Activated CD4-positive, alpha-beta T cell treated with anti-CD3 and anti-CD28 coated beads, Interleukin-2, amount 10 ng/mL, durations not matched to agents 7 days and 5 days (primary cell): ENCODE results near the gene GDI2. TPM values are rescaled to one million over a fixed set of nuclear protein-coding genes. Genes with fewer than 3 reads are reported as not detected.
A peak's percentile ranks its signal among the peaks of the same experiment; 100 is the strongest.

ENCODE experiments used
- CTCF ChIA-PET: fragments of 350-600 bp; sonication (Branson Sonifier 250); formaldehyde crosslinking; loops from one replicate; lab custom pipeline; 2021; ENCODE audit warnings: antibody characterized with exemption; lab: Charles Lee
- POLR2A ChIA-PET: fragments of 350-600 bp; sonication (Branson Sonifier 250); formaldehyde crosslinking; loops from one replicate; lab custom pipeline; 2021; ENCODE audit warnings: antibody characterized with exemption; lab: Charles Lee
- DNase-seq: peaks from one replicate; pipeline ENCODE4 v3.0.0-alpha.2; 2020
- H3K27ac Mint-ChIP-seq: one replicate; pipeline ENCODE4 v1.8.0; 2021; ENCODE audit warnings: mild to moderate bottlenecking, moderate library complexity, mixed read lengths
- H3K27me3 Mint-ChIP-seq: one replicate; pipeline ENCODE4 v1.8.0; 2021; ENCODE audit warnings: mixed read lengths
- H3K36me3 Mint-ChIP-seq: one replicate; pipeline ENCODE4 v1.8.0; 2021; ENCODE audit warnings: low read depth, mixed read lengths
- H3K4me1 Mint-ChIP-seq: one replicate; pipeline ENCODE4 v1.8.0; 2021; ENCODE audit warnings: mixed read lengths
- H3K4me3 Mint-ChIP-seq: one replicate; pipeline ENCODE4 v1.8.0; 2021; ENCODE audit warnings: mild to moderate bottlenecking, moderate library complexity, mixed read lengths
- H3K9me3 Mint-ChIP-seq: one replicate; pipeline ENCODE4 v1.8.0; 2021; ENCODE audit warnings: mixed read lengths
- total RNA-seq, 2 experiments: library from RNA; stranded (reverse); gene quantifications; one replicate each; pipeline ENCODE4 v1.2.3, GENCODE V29; 2021

The GDI2 gene
- total RNA-seq, 2 experiments from 2014 or later: 219 to 242 TPM

DNA sequence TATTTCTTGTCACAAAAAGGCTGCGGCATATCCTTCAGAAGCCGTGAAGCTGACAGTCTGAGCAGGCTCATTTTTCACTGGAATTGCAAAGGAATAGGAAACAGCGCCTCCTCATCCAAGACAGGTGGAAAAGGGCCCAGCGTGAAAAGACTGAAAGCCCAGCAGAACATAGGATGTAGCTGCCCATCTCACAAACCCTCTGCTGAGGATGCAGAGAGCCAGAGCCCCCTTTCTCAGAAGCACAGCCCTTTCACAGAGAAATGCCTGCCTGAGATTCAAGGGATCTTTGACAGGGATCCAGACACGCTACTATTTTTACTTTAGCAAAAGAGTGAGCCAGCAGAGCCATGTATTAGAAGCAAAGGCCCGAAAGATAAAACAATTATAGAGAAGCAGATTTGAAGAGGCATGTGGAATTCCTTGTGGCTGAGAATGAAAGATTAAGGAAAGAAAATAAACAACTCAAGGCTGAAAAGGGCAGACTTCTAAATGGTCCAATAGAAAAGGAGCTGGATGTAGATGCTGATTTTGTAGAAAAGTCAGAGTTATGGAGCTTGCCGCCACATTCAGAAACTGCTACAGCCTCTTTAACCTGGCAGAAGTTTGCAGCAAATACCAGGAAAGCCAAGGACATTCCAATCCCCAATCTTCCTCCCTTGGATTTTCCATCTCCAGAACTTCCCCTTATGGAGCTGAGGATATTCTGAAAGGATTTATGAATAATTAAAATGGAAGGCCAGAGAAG is 36.9 kb downstream of the GDI2 start:
- H3K9me3 Mint-ChIP-seq: no peaks in the 10 kb centered on the region
- POLR2A ChIA-PET: interaction anchor here (0.7 to 1.2 kb wide), 2 partner anchors 37 to 593 kb away, joined by 3 to 5 read pairs; partner anchors contain the start of gene GDI2

GRCh38 chr10:5775685-5776084 is 37.5 kb downstream of the GDI2 start:
- H3K4me3 Mint-ChIP-seq: peak overlapping the region; percentile 43
- no peaks in the 10 kb centered on the region for H3K27me3 Mint-ChIP-seq
- POLR2A ChIA-PET: interaction anchor here (1.2 kb wide), 1 partner anchor 38 kb away, joined by 5 read pairs; the partner anchor contains the start of gene GDI2
- CTCF ChIA-PET: interaction anchor here (0.6 to 2.3 kb wide), 4 partner anchors 14 to 33 kb away, joined by 3 to 6 read pairs (median 4); no protein-coding TSS in a partner anchor
- peak; percentile 90 for DNase-seq
- no peaks in the 10 kb centered on the region for H3K9me3 Mint-ChIP-seq
- H3K4me1 Mint-ChIP-seq: peaks cover 51% of the 10 kb centered on the region
- peaks cover 66% of the 10 kb centered on the region for H3K36me3 Mint-ChIP-seq
- H3K27ac Mint-ChIP-seq: peak overlapping the region; percentile 90

More for the DNA sequence above, 36.9 kb downstream of the GDI2 start:
- Mint-ChIP-seq H3K36me3 (peaks cover 68% of the 10 kb centered on the region), H3K27me3 (no peaks in the 10 kb centered on the region), H3K27ac (peak overlapping the region; percentile 90), H3K4me3 (peak overlapping the region; percentile 43), H3K4me1 (peaks cover 55% of the 10 kb centered on the region)
- CTCF ChIA-PET: interaction anchor here (1.5 to 2.3 kb wide), 4 partner anchors 14 to 33 kb away, joined by 3 to 6 read pairs (median 4); no protein-coding TSS in a partner anchor
- no peak for DNase-seq

DNA sequence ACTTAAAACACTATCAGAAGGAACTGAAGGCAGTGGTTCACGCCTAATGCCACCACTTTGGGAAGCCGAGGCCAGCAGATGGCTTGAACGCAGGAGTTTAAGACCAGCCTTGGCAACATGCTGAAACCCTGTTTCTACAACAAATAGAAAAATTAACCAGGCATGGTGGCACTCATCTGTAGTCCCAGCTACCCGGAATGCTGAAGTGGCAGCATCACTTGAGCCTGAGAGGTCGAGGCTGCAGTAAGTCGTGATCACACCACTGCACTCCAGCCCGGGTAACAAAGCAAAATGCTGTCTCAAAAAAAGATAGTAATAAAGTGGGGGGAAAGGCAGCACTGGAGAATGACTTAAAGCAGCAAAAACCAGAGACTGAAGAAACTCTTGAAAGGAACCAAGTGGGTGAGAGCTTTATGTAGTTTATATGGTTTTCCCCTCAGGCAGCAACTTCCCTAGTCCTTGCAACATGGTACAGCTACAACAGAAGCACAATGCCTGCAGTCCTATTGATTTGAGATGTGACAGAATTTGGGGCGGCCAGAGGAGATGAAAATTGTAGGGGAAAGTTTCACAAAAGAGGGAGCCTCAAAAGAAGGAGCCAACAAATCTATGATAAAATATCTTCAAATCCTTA is 38.1 kb downstream of the GDI2 start:
- Mint-ChIP-seq H3K36me3 (peaks cover 67% of the 10 kb centered on the region), H3K27ac (peak overlapping the region; percentile 90), H3K27me3 (no peaks in the 10 kb centered on the region), H3K4me1 (peaks cover 46% of the 10 kb centered on the region), H3K9me3 (no peaks in the 10 kb centered on the region), H3K4me3 (peak overlapping the region; percentile 43)
- no peak for DNase-seq
- ChIA-PET POLR2A (no interaction called here), CTCF (interaction anchor here (0.6 to 2.3 kb wide), 3 partner anchors 13 to 34 kb away, joined by 3 to 4 read pairs (median 3); no protein-coding TSS in a partner anchor)

- DNase-seq: no peak
- POLR2A ChIA-PET: no interaction called here
- Mint-ChIP-seq H3K4me1 (peaks cover 22% of the 10 kb centered on the region), H3K27ac (no peak overlapping the region), H3K9me3 (no peaks in the 10 kb centered on the region), H3K4me3 (no peak overlapping the region), H3K27me3 (no peaks in the 10 kb centered on the region), H3K36me3 (peaks cover 68% of the 10 kb centered on the region)
- CTCF ChIA-PET: interaction anchor here (1.2 kb wide), 1 partner anchor 9 kb away, joined by 3 read pairs; no protein-coding TSS in a partner anchor
Measured at GRCh38 chr10:5766189-5766588, 47.0 kb downstream of the GDI2 start.

GRCh38 chr10:5765617-5766016 is 47.6 kb downstream of the GDI2 start:
- no peak for DNase-seq
- Mint-ChIP-seq H3K27me3 (no peaks in the 10 kb centered on the region), H3K4me1 (peaks cover 22% of the 10 kb centered on the region), H3K4me3 (no peak overlapping the region), H3K9me3 (no peaks in the 10 kb centered on the region), H3K36me3 (peaks cover 71% of the 10 kb centered on the region), H3K27ac (no peak overlapping the region)
- ChIA-PET CTCF (no interaction called here), POLR2A (no interaction called here)

GRCh38 chr10:5764422-5765297 is 48.6 kb downstream of the GDI2 start:
- POLR2A ChIA-PET: no interaction called here

GRCh38 chr10:5762531-5762930 is 50.7 kb downstream of the GDI2 start:
- Mint-ChIP-seq H3K27me3 (no peaks in the 10 kb centered on the region), H3K9me3 (no peaks in the 10 kb centered on the region), H3K36me3 (peaks cover 68% of the 10 kb centered on the region), H3K27ac (no peak overlapping the region), H3K4me1 (peaks cover 23% of the 10 kb centered on the region), H3K4me3 (no peak overlapping the region)
- POLR2A ChIA-PET: interaction anchor here (1.3 kb wide), 1 partner anchor 97 kb away, joined by 3 read pairs; no protein-coding TSS in a partner anchor
- CTCF ChIA-PET: interaction anchor here (0.6 to 1.1 kb wide), 4 partner anchors 10 to 139 kb away, joined by 3 to 9 read pairs (median 4); no protein-coding TSS in a partner anchor
- DNase-seq: no peak

More at GRCh38 chr10:5764422-5765297, 48.6 kb downstream of the GDI2 start:
- CTCF ChIA-PET: no interaction called here
- Mint-ChIP-seq H3K4me3 (no peak overlapping the region), H3K4me1 (peaks cover 22% of the 10 kb centered on the region), H3K9me3 (no peaks in the 10 kb centered on the region), H3K27me3 (no peaks in the 10 kb centered on the region), H3K36me3 (peaks cover 71% of the 10 kb centered on the region), H3K27ac (peak overlapping the region; percentile 22)
- no peak for DNase-seq

GRCh38 chr10:5761220-5761619 is 52.0 kb downstream of the GDI2 start:
- CTCF ChIA-PET: interaction anchor here (0.8 kb wide), 1 partner anchor 14 kb away, joined by 3 read pairs; no protein-coding TSS in a partner anchor
- POLR2A ChIA-PET: no interaction called here
- Mint-ChIP-seq H3K9me3 (no peaks in the 10 kb centered on the region), H3K27me3 (no peaks in the 10 kb centered on the region), H3K27ac (no peak overlapping the region), H3K36me3 (peaks cover 68% of the 10 kb centered on the region), H3K4me1 (peaks cover 22% of the 10 kb centered on the region), H3K4me3 (no peak overlapping the region)
- DNase-seq: no peak

GRCh38 chr10:5760515-5760914 is 52.7 kb downstream of the GDI2 start:
- Mint-ChIP-seq H3K4me3 (no peak overlapping the region), H3K4me1 (peaks cover 16% of the 10 kb centered on the region), H3K9me3 (no peaks in the 10 kb centered on the region)

GRCh38 chr10:5758927-5759326 is 54.3 kb downstream of the GDI2 start:
- Mint-ChIP-seq H3K4me3 (no peak overlapping the region), H3K27me3 (no peaks in the 10 kb centered on the region), H3K27ac (no peak overlapping the region), H3K4me1 (peaks cover 13% of the 10 kb centered on the region), H3K36me3 (peaks cover 55% of the 10 kb centered on the region), H3K9me3 (no peaks in the 10 kb centered on the region)
- no peak for DNase-seq
- POLR2A ChIA-PET: no interaction called here
- CTCF ChIA-PET: interaction anchor here (0.5 to 0.6 kb wide), 2 partner anchors 65 to 70 kb away, joined by 3 to 4 read pairs; no protein-coding TSS in a partner anchor

More at GRCh38 chr10:5760515-5760914, 52.7 kb downstream of the GDI2 start:
- Mint-ChIP-seq H3K27me3 (no peaks in the 10 kb centered on the region), H3K27ac (no peak overlapping the region), H3K36me3 (peaks cover 63% of the 10 kb centered on the region)
- POLR2A ChIA-PET: no interaction called here
- CTCF ChIA-PET: no interaction called here
- no peak for DNase-seq

- peaks cover 60% of the 10 kb centered on the region for H3K36me3 Mint-ChIP-seq
- CTCF ChIA-PET: interaction anchor here (0.6 to 1.0 kb wide), 2 partner anchors 9 to 37 kb away, joined by 3 to 4 read pairs; no protein-coding TSS in a partner anchor
- H3K27me3 Mint-ChIP-seq: no peaks in the 10 kb centered on the region
- H3K27ac Mint-ChIP-seq: no peak overlapping the region
- DNase-seq: no peak
- H3K4me3 Mint-ChIP-seq: no peak overlapping the region
- no peaks in the 10 kb centered on the region for H3K9me3 Mint-ChIP-seq
- H3K4me1 Mint-ChIP-seq: peaks cover 22% of the 10 kb centered on the region
- POLR2A ChIA-PET: no interaction called here
Measured at GRCh38 chr10:5757766-5758517, 55.3 kb downstream of the GDI2 start.
